ENCODE data around the gene TSLP. TPM values are rescaled to one million over a fixed set of nuclear protein-coding genes. Genes with fewer than 3 reads are reported as not detected.

The TSLP gene
- under 1 TPM; 0.20 to 0.40 TPM for total RNA-seq

DNA sequence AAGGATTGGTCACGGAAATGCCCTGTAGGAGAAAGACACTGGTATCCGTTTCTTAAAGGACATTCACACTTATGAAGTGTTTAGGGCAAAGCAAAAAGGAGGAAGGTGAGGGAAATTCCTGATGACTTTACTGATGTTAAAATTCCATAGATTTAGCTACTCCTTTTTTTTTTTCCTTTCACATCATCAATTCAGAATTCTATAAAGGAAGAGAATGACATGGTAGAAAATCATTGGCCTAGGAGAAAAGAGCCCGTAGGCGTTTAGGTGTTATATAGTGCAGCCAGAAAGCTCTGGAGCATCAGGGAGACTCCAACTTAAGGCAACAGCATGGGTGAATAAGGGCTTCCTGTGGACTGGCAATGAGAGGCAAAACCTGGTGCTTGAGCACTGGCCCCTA, at the start of gene TSLP:
TSS of gene TSLP (plus strand) at position 301 of the 400 bp plus-strand sequence. CDS start 178 bp downstream, outside the sequence.
- Mint-ChIP-seq H3K9me3 (ENCODE audit: low read depth) (no peaks in the 10 kb centered on the region), H3K36me3 (no peaks in the 10 kb centered on the region), H3K4me3 (peak within 1 kb of the TSS; percentile 88), H3K4me1 (peaks cover 21% of the 10 kb centered on the region), H3K27ac (no peak within 1 kb of the TSS), H3K27me3 (peaks cover 82% of the 10 kb centered on the region)
- CTCF ChIA-PET = no interaction called here
- ATAC-seq (no peak), DNase-seq (no peak)

DNA sequence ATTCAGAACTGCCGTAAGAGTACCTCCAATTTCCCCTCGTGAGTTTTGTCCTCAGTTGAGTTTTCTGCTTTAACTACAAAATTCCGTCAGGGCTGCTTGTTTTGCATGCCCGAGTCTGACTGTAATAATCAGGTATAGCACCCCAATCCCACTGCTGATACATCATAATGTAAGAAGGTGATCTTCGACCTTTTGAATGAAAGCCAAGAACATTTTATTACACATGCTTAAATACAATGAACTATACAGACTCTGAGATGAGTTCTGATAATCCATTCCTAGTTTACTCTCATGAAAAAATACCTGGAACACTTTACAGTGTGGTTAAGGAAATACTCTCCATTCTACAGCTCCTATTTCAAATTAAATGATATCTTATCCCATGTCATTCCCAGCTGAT, 49.2 kb upstream of the TSLP start:
- no peak overlapping the region for H3K4me3 Mint-ChIP-seq
- CTCF ChIA-PET = no interaction called here
- H3K27me3 Mint-ChIP-seq = peaks cover 2% of the 10 kb centered on the region
- H3K27ac Mint-ChIP-seq = no peak overlapping the region
- no peaks in the 10 kb centered on the region for H3K4me1 Mint-ChIP-seq
- DNase-seq (no peak), ATAC-seq (no peak)
- no peaks in the 10 kb centered on the region for H3K36me3 Mint-ChIP-seq
- no peaks in the 10 kb centered on the region for H3K9me3 Mint-ChIP-seq (ENCODE audit: low read depth)

DNA sequence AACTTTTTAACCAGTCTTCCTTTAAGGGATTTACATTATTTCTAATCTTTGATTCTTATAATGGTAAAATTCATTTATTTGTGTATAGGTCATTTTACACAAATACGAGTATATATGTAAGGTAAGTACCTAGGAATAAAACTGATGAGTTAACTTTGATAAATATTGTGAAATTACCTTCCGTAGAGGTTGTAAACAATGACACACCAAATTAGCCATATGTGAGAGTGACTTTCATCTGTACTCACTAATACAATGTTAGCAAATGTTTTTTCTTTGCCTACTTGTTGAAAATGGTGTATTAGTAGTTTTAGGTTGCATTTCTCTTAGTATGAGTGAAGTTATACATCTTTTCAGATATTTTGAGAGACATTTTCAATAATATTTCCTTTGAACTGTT, 42.6 kb upstream of the TSLP start:
- DNase-seq (no peak), ATAC-seq (no peak)
- no peaks in the 10 kb centered on the region for H3K27me3 Mint-ChIP-seq
- CTCF ChIA-PET = no interaction called here
- H3K4me3 Mint-ChIP-seq = no peak overlapping the region
- no peak overlapping the region for H3K27ac Mint-ChIP-seq
- no peaks in the 10 kb centered on the region for H3K4me1 Mint-ChIP-seq
- no peaks in the 10 kb centered on the region for H3K9me3 Mint-ChIP-seq (ENCODE audit: low read depth)
- no peaks in the 10 kb centered on the region for H3K36me3 Mint-ChIP-seq

DNA sequence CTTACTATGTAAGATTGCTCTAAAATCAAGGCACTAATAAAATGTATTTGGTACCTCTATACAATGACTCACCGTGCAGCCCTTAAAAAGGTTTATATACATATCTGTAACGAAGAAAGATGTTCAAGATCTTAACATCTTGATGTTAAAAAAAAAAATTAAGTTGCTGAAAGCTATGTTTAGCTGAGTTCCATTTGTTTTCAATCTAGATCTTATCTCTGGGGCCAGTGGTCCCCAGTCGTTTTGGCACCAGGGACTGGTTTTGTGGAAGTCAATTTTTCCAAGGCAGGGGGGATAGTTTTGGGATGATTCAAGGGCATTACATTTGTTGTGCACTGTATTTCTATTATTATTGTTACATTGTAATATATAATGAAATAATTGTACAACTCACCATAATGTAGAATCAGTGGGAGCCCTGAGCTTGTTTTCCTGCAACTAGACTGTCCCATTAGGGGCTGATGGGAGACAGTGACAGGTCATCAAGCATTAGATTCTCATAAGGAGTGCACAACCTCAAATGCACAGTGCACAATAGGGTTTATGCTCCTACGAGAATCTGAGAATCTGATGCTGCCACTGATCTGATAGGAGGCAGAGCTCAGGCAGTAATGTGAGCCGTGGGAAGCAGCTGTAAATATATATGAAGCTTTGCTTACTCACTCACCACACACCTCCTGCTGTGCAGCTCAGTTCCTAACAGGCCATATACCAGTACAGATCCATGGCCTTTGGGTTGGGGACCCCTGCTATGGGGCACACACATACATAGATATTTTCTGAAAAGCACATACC, 27.6 kb upstream of the TSLP start:
- no peak overlapping the region for H3K4me3 Mint-ChIP-seq
- no peak for ATAC-seq
- H3K4me1 Mint-ChIP-seq = no peaks in the 10 kb centered on the region
- H3K36me3 Mint-ChIP-seq = no peaks in the 10 kb centered on the region
- H3K27ac Mint-ChIP-seq = no peak overlapping the region
- H3K9me3 Mint-ChIP-seq (ENCODE audit: low read depth) = no peaks in the 10 kb centered on the region
- H3K27me3 Mint-ChIP-seq = peaks cover 3% of the 10 kb centered on the region
- CTCF ChIA-PET = no interaction called here
- no peak for DNase-seq

DNA sequence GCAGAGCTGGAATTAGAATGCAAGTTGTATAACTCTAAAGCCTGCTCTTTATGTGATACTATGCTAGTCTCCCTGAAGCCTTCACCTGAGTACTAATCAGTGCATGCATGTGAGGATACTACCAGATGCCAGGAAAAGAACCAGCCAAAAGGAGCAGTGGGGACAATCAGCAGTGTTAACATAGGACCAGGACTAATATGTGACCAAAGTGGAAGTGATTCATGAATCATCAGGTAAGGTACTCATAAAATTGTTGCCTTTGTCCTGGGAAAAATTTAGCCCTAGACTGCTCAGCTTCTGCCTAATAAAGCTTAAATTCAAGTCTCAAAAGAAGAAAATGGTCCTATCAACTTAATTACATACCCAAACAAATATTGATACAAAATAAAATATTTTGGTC, 13.4 kb upstream of the TSLP start:
- DNase-seq (no peak), ATAC-seq (no peak)
- Mint-ChIP-seq H3K4me1 (no peaks in the 10 kb centered on the region), H3K4me3 (no peak overlapping the region), H3K9me3 (ENCODE audit: low read depth) (no peaks in the 10 kb centered on the region), H3K27me3 (peaks cover 33% of the 10 kb centered on the region), H3K27ac (no peak overlapping the region), H3K36me3 (no peaks in the 10 kb centered on the region)
- CTCF ChIA-PET = no interaction called here

DNA sequence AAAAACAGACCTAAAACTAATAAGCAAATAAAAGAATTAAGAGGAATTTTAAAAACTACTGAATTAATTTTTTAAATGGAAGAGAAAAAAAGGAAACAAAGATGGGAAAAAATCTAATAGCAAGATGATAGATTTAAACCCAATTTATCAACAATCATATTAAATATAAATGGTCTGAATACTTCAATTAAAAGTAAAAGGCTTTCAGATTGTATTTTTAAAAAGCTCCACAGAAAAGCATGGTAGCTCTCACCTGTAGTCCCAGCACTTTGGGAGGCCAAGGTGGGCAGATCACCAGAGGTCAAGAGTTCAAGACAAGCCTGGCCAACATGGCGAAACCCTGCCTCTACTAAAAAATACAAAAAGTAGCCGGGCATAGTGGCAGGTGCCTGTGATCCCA, 11.3 kb upstream of the TSLP start:
- no peak overlapping the region for H3K4me3 Mint-ChIP-seq
- ATAC-seq (no peak), DNase-seq (no peak)
- no peaks in the 10 kb centered on the region for H3K9me3 Mint-ChIP-seq (ENCODE audit: low read depth)
- H3K4me1 Mint-ChIP-seq = no peaks in the 10 kb centered on the region
- peaks cover 38% of the 10 kb centered on the region for H3K27me3 Mint-ChIP-seq
- no peak overlapping the region for H3K27ac Mint-ChIP-seq
- H3K36me3 Mint-ChIP-seq = no peaks in the 10 kb centered on the region
- CTCF ChIA-PET = no interaction called here

DNA sequence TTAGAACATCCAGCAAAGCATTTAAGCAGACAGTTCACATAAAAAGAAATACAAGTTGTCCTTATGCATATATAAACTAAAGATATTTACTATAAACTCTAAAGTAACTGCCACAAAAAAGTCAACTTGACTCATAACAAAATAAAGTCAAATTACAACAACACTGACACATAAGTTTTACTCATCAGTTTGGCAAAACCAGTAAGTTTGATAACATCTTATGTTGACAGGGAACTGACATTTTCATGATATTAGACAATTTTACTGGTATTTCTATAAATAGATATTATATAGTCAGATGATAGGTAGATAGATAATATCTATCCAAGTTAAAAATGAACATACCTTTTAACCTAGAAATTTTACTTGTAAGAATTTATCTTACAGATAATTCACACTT, 9.9 kb upstream of the TSLP start:
- H3K4me3 Mint-ChIP-seq = no peak overlapping the region
- DNase-seq = no peak
- CTCF ChIA-PET = no interaction called here
- peaks cover 48% of the 10 kb centered on the region for H3K27me3 Mint-ChIP-seq
- no peaks in the 10 kb centered on the region for H3K9me3 Mint-ChIP-seq (ENCODE audit: low read depth)
- no peaks in the 10 kb centered on the region for H3K36me3 Mint-ChIP-seq
- H3K4me1 Mint-ChIP-seq = no peaks in the 10 kb centered on the region
- no peak for ATAC-seq
- no peak overlapping the region for H3K27ac Mint-ChIP-seq

DNA sequence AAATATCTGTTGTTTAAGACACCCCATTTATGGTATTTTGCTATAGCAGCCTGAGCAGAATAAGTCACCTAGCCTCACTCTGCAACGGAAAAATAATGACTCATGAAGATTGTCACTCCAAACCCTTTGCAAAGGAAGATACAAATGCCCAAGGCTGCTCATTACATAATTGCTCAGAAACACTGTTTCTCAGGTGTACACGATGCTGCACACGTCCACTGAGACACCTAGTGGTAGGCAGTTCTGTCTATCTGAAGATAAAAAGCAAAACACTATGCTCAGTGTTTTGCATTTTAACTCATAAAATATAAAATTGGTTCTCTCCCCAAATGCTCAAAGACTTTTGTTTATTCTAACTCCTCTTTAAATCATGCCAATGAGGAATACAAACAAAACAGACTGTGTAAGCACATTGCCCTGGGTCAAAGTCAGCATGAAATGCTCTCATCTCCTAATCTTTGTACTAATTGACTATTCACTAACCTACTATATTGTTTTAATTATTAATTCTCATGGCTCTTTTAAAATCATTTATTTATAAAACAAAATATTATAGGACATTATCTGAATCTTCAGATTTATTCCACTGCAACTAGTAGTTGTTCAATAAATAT, 7.7 kb upstream of the TSLP start:
- CTCF ChIA-PET = no interaction called here
- Mint-ChIP-seq H3K27ac (no peak overlapping the region), H3K4me3 (no peak overlapping the region), H3K4me1 (no peaks in the 10 kb centered on the region), H3K27me3 (peaks cover 52% of the 10 kb centered on the region), H3K9me3 (ENCODE audit: low read depth) (no peaks in the 10 kb centered on the region), H3K36me3 (no peaks in the 10 kb centered on the region)
- peak; percentile 45 for ATAC-seq
- no peak for DNase-seq

DNA sequence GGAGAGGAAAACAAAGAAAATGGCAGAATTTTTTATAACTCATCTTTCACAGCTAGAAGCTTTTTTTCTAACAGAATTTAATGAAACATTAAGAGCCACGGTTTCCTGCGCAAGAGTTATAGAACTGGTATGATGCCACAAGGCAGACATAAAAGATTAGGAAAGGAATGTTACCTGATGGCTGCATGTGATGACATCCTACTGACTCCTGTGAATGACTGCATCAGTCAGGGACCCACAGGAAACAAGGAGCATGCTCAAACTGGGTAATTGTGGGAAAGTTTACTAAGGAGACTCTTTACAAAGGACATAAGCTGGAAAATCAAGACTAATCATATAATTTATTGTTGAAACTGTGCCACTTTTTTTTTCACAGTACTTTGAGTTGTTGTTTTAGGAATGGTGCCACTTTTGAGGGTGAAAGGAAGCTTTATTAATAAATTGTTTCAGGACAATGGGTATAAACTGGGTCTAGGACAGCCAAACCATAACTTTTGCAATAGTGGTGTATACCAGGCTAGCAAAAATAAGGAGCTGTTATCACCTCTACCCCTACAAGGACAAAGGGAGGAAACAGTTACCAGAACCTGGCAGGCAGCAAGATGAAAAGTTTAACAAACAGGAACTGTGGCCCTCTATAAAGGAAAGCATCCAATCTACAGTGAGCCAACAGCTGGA, 5.1 kb upstream of the TSLP start:
- no peak for DNase-seq
- no peak overlapping the region for H3K4me3 Mint-ChIP-seq
- CTCF ChIA-PET = no interaction called here
- ATAC-seq = no peak
- no peaks in the 10 kb centered on the region for H3K9me3 Mint-ChIP-seq (ENCODE audit: low read depth)
- no peaks in the 10 kb centered on the region for H3K36me3 Mint-ChIP-seq
- peaks cover 6% of the 10 kb centered on the region for H3K4me1 Mint-ChIP-seq
- no peak overlapping the region for H3K27ac Mint-ChIP-seq
- peaks cover 74% of the 10 kb centered on the region for H3K27me3 Mint-ChIP-seq

DNA sequence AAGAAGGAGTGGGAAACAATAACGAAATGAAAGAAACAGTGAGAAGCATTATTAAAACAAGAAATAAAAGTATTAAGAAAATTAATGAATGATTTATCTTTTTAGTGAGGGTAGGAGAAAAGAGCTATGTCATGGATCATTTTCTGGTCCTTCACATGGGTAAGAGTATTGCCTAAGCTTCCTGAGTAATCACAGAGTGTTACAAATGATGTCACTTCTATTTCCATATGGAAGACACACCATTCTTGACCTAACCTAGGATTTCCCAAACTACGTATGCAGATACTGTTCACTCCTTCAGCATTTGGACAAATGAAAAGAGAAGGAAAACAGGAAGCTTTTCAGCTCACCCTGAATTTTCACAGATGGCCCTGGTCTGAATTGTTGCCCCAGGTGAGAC, 3.3 kb upstream of the TSLP start:
- no peak overlapping the region for H3K27ac Mint-ChIP-seq
- CTCF ChIA-PET = interaction anchor here (1.3 to 1.4 kb wide), 2 partner anchors 12 to 23 kb away, joined by 3 to 4 read pairs; partner anchors contain the start of gene WDR36
- H3K4me1 Mint-ChIP-seq = peaks cover 13% of the 10 kb centered on the region
- peaks cover 89% of the 10 kb centered on the region for H3K27me3 Mint-ChIP-seq
- no peaks in the 10 kb centered on the region for H3K36me3 Mint-ChIP-seq
- no peak overlapping the region for H3K4me3 Mint-ChIP-seq
- DNase-seq = no peak
- no peaks in the 10 kb centered on the region for H3K9me3 Mint-ChIP-seq (ENCODE audit: low read depth)
- no peak for ATAC-seq

DNA sequence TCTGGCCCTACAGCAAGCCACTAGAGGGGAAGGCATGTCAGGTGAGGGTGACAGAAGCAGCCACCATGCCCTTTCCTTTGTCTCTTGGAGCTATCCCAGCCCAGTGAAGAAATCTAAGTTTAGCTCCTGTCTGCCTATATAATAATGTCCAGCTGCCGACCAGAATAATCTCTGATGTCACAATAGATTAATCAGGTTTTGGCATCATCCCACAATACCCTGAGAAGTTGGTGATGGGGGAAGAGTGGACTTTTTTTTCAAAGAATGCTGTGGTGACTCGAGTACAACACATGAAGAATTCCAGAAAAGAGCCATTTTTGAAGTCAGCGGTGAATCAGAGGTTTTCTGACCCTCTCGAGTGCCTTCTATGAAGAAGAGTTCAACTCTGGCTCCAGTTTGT, 1.7 kb upstream of the TSLP start:
- H3K4me1 Mint-ChIP-seq = peaks cover 21% of the 10 kb centered on the region
- H3K36me3 Mint-ChIP-seq = no peaks in the 10 kb centered on the region
- H3K27me3 Mint-ChIP-seq = peaks cover 94% of the 10 kb centered on the region
- ATAC-seq (no peak), DNase-seq (no peak)
- H3K27ac Mint-ChIP-seq = no peak overlapping the region
- no peak overlapping the region for H3K4me3 Mint-ChIP-seq
- CTCF ChIA-PET = no interaction called here
- no peaks in the 10 kb centered on the region for H3K9me3 Mint-ChIP-seq (ENCODE audit: low read depth)

DNA sequence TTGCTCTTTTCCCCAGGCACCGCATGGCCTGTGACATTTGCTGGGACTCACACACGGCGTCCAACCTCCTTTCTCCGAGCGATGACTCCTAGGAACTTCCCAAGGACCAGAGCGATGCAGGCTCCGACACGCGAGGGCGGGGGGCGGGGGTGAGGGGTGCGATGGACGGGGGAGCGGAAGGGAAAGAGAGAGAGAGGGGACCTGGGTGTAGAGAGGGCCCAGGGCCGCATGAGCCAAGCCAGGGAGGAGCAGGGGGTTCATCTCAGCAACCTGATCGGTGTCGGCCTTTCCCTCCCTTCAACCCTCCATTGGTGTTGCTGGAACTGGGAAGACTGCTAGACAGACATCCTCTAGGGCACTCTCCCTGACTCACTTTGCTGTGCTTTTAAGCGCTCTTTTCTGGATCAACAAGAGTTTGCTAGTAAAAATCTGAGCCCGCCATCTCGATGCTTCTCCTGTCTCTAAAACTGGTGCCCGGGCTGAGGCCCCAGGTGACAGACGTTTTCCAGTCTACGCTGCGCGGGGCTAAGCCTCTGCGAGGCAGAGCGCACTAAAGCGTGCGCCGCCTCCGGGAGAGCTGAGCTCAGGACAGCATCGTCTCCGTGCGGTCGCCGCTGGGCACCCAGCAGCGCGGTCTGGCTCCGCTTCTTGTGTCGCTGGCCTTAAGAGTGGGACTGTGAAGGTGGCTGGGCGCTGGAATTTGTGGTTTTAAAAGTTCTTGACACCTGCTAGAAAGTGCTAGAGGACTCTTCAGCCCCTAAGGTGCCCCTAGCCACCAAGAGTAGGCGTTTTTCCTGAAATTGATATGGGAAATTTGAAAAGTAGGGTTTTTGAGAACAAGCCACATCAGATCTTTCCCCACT, 1.0 kb upstream of the TSLP start:
- no peak overlapping the region for H3K4me3 Mint-ChIP-seq
- H3K9me3 Mint-ChIP-seq (ENCODE audit: low read depth) = no peaks in the 10 kb centered on the region
- peaks cover 21% of the 10 kb centered on the region for H3K4me1 Mint-ChIP-seq
- CTCF ChIA-PET = no interaction called here
- ATAC-seq (peak; percentile 38), DNase-seq (peak; percentile 46)
- no peak overlapping the region for H3K27ac Mint-ChIP-seq
- peaks cover 91% of the 10 kb centered on the region for H3K27me3 Mint-ChIP-seq
- H3K36me3 Mint-ChIP-seq = no peaks in the 10 kb centered on the region

DNA sequence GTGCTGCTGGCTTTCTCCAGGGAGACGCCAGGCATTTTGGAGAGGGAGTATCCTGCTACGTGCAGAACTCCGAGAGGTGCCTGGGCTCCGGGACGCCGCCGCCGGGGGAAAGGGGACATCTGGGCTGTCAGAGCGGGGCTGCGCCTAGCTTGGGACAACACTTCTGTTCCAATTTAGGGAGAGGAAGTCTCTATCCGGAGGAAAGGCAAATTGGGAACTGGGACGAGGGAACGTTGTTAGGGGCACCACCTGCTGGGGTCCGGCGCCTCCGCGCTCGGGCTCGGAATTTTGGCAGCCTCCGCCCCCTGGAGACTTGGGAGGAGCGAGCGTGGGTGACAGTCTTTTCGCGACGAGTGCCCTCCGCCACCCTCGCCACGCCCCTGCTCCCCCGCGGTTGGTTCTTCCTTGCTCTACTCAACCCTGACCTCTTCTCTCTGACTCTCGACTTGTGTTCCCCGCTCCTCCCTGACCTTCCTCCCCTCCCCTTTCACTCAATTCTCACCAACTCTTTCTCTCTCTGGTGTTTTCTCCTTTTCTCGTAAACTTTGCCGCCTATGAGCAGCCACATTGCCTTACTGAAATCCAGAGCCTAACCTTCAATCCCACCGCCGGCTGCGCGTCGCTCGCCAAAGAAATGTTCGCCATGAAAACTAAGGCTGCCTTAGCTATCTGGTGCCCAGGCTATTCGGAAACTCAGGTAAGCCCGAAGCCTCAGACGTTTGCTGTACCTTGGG, 1.6 kb downstream of the TSLP start:
- Mint-ChIP-seq H3K27me3 (peaks cover 69% of the 10 kb centered on the region), H3K4me3 (peak overlapping the region; percentile 88), H3K9me3 (ENCODE audit: low read depth) (no peaks in the 10 kb centered on the region), H3K27ac (no peak overlapping the region), H3K4me1 (peaks cover 21% of the 10 kb centered on the region), H3K36me3 (no peaks in the 10 kb centered on the region)
- ATAC-seq (peak; percentile 96), DNase-seq (peak; percentile 76)
- CTCF ChIA-PET = no interaction called here
